GM21447 (cell line): ENCODE data around the gene PIM1.
"Not testable (repeated sequence)": the region's sequence is repeated elsewhere in the genome, so short reads cannot be mapped to it uniquely, and the experiment has no call there.

Source experiments
- ATAC-seq: cut with Tn5 transposase; IDR thresholded peaks from one replicate; pipeline ENCODE4 v1.9.1; 2021; ENCODE audit not compliant: unreplicated experiment

Gene PIM1

DNA sequence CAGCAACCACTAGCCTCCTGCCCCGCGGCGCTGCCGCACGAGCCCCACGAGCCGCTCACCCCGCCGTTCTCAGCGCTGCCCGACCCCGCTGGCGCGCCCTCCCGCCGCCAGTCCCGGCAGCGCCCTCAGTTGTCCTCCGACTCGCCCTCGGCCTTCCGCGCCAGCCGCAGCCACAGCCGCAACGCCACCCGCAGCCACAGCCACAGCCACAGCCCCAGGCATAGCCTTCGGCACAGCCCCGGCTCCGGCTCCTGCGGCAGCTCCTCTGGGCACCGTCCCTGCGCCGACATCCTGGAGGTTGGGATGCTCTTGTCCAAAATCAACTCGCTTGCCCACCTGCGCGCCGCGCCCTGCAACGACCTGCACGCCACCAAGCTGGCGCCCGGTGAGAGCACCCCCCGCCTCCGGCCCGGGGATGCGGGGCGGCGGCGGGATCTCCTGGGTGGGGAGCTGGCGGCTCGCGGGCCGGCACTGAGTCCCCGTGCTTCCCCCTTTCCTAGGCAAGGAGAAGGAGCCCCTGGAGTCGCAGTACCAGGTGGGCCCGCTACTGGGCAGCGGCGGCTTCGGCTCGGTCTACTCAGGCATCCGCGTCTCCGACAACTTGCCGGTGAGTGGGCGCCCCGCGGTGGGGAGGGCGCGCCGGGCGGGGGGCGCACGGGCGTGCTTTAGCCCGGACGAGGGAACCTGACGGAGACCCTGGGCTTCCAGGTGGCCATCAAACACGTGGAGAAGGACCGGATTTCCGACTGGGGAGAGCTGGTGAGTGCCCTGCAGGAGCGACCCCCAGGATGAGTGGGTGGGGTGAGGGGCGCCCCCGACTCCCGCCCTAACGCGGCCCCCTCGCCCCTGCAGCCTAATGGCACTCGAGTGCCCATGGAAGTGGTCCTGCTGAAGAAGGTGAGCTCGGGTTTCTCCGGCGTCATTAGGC, 585 bp downstream of the PIM1 start:
- ATAC-seq: peak; percentile 26

DNA sequence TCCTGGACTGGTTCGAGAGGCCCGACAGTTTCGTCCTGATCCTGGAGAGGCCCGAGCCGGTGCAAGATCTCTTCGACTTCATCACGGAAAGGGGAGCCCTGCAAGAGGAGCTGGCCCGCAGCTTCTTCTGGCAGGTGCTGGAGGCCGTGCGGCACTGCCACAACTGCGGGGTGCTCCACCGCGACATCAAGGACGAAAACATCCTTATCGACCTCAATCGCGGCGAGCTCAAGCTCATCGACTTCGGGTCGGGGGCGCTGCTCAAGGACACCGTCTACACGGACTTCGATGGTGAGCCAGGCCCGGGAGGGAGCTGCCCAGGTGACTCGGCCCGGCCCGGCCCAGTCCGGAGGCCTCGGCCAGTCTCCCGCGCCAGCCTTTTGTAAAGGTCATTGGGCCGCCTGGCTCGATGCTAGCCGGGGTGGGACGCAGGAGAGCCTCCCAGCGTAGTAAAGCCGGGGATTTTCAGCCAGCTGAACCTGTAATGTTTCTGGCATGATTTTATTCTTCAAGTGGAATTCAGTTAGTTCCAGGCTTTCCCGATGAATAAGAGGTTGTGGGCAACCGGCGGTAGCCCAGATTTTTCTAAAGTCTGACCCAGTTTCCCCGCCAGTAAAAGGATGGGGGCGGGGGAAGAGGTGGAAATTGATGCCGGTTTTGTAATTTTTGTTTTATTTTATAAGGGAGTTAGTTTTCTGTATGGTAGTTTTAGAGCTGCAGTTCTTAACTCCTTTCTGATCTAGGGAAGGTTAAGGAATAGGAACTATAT, 1.4 kb downstream of the PIM1 start:
- ATAC-seq: no peak

DNA sequence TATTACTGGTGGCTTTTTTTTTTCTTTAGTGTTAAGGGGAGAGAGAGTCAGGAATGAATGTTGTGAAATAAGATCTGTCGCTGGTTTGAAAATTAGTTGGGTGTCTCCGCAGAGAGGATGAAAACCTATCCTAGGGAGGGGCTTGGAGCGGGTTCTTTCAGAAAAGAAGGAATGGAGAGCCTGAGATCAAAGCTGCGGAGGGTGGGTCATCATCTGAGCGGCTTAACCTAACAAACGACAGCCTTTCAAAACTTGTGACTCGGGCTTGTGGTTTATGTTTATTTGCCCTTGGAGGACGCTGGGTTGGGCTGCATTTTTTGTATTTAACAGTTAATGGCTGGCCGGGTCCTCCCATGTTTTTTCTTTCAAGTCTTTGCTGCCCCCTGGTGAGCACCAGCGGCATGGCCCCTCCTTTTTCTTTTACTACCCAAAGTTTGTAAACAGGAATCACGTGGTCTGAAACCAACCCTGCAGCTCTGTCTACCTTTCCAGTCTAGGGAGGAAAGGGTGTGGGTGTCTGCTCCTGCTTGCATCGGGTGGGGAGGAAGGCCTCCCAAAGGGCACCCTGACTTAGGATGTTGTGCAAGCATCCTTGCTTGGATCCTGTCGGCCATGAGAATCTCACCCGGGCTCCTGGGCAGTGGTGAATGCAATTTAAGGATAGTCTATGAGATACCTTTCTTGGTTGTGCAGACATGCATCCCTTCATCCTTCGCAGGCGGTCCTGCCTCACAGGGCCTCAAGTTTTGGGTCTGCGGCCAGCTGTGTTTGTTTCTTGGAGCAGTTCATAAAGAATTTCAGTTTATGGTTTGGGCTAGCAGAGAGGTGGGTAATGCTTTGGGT, 2.2 kb downstream of the PIM1 start:
- ATAC-seq: no peak

DNA sequence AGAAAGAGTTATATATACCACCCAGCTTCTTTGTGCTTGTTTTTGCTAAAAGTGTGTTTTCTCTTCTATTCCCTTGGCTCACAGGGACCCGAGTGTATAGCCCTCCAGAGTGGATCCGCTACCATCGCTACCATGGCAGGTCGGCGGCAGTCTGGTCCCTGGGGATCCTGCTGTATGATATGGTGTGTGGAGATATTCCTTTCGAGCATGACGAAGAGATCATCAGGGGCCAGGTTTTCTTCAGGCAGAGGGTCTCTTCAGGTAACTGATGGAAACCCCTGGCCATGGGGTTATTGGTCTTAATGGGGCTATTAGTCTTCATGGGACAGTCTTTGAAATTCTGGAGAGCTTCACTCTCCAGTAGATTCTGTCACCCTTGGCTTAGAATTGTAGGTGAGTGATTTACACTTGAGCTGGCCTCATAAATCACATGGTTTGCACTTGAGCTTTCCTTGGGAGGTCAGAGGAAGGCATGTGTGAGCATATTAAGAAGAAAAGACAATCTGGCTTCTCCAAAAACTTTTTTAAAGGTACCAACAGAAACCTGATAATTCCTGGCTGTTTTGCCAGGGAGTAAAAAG, 3.0 kb downstream of the PIM1 start:
- no peak for ATAC-seq

DNA sequence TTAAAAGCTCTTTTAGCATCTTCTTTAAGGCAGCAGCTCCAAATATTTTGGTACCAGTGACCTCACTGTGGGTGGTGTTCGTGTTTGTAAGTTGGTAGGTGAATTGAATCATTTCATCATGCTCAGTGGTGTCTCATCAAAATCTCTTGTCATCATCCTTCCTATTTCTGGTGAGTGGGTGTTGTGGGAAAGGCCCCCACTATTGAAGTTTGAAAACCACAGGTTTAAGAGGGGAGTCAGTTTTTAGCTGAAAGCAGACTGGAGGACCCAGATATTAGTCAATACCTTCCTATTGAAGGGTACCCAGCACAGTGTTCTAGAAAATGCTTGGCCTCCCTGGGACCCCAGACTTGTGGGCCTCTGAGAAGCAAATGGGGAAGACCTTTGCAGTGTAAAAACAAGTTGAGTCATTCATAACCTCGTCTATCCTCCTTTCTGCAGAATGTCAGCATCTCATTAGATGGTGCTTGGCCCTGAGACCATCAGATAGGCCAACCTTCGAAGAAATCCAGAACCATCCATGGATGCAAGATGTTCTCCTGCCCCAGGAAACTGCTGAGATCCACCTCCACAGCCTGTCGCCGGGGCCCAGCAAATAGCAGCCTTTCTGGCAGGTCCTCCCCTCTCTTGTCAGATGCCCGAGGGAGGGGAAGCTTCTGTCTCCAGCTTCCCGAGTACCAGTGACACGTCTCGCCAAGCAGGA, 3.7 kb downstream of the PIM1 start:
- no peak for ATAC-seq

DNA sequence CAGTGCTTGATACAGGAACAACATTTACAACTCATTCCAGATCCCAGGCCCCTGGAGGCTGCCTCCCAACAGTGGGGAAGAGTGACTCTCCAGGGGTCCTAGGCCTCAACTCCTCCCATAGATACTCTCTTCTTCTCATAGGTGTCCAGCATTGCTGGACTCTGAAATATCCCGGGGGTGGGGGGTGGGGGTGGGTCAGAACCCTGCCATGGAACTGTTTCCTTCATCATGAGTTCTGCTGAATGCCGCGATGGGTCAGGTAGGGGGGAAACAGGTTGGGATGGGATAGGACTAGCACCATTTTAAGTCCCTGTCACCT, 4.2 kb downstream of the PIM1 start:
- ATAC-seq: no peak

DNA sequence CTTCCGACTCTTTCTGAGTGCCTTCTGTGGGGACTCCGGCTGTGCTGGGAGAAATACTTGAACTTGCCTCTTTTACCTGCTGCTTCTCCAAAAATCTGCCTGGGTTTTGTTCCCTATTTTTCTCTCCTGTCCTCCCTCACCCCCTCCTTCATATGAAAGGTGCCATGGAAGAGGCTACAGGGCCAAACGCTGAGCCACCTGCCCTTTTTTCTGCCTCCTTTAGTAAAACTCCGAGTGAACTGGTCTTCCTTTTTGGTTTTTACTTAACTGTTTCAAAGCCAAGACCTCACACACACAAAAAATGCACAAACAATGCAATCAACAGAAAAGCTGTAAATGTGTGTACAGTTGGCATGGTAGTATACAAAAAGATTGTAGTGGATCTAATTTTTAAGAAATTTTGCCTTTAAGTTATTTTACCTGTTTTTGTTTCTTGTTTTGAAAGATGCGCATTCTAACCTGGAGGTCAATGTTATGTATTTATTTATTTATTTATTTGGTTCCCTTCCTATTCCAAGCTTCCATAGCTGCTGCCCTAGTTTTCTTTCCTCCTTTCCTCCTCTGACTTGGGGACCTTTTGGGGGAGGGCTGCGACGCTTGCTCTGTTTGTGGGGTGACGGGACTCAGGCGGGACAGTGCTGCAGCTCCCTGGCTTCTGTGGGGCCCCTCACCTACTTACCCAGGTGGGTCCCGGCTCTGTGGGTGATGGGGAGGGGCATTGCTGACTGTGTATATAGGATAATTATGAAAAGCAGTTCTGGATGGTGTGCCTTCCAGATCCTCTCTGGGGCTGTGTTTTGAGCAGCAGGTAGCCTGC, 4.8 kb downstream of the PIM1 start:
- ATAC-seq: no peak

DNA sequence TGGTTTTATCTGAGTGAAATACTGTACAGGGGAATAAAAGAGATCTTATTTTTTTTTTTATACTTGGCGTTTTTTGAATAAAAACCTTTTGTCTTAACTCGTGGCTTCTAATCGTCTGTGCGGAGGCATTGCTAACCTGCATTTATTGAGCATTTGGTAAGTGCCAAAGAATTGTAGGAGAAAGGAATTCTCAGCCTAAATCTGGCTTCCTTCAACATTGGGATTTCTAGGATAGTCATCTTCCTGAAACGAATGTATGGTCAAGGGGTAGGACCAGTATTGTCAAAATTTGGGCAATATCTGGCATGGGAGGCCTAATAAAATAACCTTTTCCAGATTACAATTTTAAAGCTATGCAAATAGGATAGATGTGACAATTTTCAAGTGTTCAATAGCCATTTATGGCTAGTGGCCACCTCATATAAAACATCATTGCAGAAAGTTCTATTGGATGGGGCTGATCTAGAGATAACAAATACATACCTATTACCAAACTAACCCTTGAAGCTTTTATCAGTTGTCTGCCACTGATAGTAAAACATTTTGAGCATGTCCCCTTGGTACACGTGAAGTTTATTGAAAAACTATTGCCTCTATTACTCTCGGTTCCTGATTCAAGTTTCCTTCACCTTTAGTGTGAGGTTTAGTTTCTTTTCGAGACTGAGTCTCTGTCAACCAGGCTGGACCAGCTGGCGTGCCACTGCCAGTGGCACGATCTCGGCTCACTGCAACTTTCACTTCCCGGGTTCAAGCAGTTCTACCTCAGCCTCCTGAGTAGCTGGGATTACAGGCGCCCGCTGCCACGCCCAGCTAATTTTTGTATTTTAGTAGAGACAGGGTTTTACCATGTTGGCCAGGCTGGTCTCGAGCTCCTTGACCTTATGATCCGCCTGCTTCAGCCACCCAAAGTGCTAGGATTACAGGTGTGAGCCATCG, 5.6 kb downstream of the PIM1 start:
- no peak for ATAC-seq

DNA sequence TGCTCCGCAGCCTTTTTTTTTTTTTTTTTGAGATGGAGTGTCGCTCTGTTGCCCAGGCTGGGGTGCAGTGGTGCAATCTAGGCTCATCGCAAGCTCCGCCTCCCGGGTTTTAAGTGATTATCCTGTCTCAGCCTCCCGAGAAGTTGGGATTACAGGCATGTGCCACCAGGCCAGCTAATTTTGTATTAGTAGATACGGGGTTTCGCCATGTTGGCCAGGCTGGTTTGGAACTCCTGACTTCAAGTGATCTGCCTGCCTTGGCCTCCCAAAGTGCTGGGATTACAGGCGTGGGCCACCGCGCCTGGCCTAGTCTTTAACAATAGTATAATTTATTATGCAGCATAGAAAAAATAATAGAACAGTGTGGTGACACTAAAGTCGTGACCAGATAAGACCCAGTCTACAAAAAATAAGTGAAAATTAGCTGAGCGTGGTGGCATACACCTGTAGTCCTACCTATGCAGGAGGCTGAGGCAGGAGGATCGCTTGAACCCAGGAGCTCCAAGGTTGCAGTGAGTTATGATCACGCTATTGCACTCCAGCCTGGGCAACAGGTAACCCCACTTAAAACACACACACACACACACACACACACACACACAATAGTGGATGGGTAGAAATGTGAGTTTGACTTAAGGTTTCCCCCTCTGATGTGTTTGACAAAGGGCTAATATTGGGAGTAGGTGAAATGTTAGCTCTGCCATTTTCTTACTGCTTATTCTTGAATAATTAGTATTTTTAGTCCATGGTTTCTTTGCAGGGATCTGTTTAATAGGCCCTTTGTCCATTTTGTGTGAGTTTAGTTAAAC, 6.5 kb downstream of the PIM1 start:
- no peak for ATAC-seq

DNA sequence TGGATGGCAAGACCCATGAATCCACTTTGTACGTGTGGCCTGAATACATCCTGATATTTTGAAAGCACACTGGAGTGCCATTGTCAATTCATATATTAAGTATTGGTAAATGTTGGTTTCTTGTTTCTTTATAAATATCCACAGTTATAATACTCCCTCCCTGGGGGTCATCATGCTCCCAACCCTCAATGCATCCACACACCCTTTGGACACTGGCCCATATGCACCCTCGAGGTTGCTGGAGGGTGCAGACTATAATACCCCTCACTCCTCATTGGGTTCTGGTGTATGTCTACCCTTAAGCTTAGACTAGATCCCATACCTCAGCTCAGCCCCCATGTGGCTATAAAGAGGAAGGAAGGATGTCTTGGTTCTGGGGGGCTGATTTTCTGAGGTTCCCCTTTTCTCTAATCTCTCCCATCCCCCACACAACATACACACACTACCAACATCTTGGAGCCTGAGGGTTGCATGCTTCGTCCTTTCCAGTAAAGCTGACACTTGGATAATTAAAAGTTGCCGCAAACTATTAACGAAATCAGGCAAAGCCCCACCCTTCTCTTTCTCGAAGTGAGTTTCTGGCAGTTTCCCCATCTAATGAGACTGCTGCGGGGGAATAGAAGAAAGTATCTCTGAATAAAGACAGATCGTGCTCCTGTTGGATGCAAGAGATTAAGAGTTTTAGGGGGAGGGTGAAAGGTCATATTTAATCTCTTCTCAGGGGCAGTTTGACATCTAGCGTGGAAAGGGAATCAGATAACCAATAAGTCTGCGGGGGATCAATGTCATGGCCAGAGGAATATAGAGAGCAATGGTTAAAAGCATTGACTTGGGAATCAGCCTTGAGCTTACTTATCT, 7.4 kb downstream of the PIM1 start:
- ATAC-seq: no peak

DNA sequence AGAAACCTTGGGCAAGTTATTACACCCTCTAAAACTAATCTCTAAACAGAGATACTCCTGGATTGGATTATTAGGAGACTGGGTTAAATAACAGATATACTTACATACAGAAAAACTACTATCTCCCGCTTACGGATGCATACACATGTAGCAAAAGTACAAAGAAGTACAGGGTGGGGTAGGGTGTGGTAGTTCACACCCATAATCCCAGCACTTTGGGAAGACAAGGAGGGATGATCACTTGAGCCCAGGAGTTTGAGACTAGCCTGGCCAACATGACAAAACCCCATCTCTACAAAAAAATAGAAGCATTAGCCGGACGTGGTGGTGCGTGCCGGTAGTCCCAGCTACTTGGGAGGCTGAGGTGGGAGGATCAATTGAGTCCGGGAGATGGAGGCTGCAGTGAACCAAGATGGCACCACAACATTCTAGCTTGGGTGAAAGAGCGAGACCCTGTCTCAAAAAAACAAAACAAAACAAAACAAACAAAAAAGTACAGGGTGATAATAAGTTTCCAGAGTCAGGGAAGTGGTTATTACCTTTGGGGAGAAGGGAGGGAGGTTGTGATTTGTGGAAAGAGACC, 8.1 kb downstream of the PIM1 start:
- ATAC-seq: no peak

DNA sequence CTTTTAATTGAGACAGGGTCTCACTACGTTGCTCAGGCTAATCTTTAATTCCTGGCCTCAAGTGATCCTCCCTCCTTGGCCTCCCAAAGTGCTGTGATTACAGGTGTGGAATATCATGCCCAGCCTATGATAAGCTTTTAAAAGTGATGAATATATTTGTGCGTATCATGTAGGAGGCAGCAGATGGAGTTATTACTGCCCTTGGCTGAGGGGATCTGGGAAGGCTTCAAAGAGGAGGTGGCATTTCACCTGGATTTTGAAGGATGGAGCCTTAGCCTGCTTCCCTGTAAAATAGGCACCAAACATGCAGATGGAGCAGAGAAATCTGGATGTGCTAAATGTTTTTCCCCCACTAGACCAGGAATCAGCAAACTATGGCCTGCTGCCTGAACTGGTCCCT, 10.1 kb downstream of the PIM1 start:
- no peak for ATAC-seq

DNA sequence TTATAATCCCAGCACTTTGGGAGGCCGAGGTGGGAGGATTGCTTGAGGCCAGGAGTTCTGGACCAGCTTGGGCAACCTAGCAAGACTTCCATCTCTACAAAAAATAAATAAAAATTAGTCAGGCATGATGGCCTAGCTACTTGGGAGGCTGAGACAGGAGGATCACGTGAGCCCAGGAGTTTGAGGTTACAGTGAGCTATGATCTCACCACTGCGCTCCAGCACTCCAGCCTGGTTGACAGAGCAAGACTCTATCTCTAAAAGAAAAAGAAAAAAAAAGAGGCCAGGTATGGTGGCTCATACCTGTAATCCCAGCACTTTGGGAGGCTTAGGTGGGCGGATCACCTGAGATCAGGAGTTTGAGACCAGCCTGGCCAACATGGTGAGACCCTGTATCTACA, 10.7 kb downstream of the PIM1 start:
- ATAC-seq: not testable (repeated sequence)

DNA sequence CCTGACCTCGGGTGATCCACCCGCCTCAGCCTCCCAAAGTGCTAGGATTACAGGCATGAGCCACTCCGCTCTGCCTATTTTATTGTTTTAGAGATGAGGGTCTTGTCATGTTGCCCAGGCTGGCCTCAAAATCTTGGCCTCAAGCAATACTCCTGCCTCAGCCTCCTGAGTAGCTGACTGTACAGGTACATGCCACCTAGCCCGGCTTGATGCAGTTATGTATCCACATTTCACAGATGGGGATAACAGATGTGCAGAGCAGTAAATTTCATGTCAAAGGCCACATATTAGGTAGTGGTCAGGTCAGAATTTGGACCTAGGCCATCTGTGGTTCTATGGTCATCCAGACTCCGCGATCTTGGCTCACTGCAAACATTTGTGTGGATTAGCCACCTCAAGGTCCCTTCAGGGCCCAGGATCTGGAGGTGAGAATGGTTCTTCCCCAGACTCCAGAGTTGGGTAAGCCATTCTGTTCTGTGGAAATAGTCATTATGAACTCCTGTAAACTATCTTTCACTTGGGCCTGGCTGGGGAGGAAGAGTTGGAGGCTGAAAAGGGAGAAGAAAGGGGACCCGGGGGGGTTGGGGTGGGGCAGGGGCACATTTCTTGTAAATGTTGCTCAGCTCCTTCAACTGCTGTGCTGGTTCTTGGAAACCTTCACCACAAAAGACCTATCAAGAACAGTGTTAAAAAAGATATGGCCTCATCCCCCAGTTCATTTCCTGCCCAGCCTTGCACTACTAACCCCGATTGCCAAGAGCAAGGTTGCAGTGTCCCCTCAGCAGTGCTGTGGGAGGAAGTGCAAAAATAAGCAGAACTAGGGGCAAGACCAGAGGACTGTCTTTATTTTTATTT, 13.0 kb downstream of the PIM1 start:
- ATAC-seq: no peak

DNA sequence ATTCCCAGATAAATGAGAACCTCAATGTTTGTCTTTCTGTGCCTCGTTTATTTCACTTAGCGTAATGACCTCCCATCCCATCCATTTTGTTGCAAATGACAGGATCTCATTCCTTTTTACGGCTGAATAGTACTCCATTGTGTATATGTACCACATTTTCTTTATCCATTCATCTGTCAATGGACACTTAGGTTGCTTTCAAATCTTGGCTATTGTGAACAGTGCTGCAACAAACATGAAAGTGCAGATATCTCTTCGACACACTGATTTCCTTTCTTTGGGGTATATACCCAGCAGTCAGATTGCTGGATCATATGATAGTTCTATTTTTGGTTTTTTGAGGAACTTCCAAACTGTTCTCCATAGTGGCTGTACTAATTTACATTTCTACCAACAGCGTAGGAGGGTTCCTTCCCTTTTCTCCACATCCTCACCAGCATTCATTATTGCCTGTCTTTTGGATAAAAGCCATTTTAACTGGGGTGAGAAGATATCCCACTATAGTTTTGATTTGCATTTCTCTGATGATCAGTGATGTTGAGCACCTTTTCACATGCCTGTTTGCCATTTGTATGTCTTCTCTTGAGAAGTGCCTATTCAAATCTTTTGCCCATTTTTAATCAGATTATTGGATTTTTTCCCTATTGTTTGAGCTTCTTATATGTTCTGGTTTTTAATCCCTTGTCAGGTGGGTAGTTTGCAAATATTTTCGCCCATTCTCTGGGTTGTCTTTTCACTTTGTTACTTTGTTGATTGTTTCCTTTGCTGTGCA, 16.2 kb downstream of the PIM1 start:
- not testable (repeated sequence) for ATAC-seq
